GM10847 (cell line): ENCODE results near the gene PEAK1.

Source experiments
- POLR2A ChIP-seq: IDR thresholded peaks from 2 replicates; pipeline ENCODE4 v1.6.1; 2011; ENCODE audit not compliant: insufficient read length; ENCODE audit errors: extremely low read depth

Gene PEAK1

GRCh38 chr15:77395013-77395774, 24.7 kb downstream of the PEAK1 start:
- no peak for TF ChIP-seq POLR2A

- no peak for TF ChIP-seq POLR2A
Observed at GRCh38 chr15:77393471-77393840, 26.4 kb downstream of the PEAK1 start.

DNA sequence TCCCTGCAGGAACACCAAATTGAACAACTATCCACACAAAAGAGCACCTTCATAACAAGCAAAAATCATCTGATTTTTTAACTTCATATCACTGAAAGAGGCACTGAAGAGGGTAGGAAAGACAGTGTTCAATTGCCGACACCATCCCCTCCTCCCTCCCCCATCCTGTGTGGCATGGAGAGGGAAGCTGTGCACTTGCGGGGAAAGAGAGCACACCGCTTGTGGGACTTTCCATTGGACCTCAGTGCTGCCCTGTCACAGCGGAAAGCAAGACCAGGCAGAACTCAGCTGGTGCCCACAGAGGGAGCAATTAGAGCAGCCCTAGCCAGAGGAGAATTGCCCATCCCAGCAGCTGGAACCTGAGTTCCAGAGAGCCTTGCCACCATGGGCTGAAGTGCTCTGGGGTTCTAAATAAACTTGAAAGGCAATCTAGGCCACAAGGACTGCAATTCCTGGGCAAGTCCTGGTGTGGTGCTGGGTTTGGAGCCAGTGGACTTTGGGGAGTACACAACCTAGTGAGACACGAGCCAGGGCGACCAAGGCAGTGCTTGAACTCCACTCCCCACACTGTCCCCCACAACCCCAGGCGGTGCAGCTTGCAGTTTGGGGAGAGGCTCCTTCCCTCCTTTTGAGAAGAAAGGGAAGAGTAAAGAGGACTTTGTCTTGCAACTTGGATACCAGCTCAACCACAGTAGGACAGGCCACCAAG, 27.0 kb downstream of the PEAK1 start:
- TF ChIP-seq POLR2A = no peak

DNA sequence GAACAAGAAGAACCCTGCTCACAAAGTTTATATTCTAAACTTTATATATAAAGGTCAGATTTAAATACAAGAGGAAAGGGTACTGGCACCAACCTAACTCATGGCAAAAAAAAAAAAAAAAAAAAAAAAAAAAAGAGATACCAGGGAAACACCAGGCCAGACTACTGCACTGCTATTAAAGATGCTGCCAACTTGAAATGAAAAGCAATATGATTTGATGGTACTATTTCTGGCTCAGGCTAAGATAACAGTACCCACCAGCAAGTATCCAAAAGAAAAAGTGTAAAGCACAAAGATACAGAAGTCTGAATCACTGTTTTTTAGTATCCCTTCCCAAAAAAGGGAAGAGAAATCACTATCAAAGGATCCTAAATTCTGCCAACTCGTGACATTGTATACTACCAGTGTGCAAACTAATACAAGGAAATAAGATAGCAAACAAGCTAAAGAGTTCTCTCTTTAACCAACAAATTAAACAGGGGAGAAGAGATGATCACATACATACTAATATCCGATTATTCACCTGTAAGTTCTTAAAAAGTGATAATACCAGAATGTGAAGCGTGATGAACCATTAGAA, 28.4 kb downstream of the PEAK1 start:
- TF ChIP-seq POLR2A = no peak

DNA sequence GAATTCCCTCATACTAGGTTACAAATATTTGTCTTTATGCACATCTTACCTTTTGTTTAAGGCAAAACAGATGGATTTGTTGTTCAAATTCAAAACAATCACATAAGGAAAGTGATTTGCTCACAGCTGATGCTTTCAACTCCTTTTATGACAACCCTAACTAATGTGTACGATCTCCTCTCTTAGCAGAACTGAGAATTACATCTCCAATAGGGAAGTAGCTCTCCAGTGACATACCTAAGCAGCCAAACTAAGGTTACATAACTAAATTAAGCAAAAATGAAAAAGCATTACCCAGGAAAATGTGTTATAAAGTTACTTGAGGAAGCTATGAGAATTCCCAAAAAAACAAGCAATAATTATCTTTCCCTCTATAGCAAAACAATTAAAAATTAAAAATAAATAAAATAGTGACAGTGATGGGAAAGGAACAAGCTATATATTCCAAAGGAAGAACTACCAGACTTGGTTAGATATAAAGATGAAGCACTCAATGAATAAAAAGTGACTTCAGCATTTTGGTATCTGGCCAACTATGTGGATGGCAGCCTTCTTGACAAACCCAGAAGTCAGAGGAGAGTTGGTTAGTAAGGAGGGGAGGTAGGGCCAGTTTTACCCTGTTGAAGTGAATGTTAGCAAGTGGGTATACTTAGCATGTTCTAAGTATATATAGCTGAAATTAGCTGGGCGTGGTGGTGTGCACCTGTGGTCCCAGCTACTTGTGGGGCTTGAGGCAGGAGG, 32.4 kb downstream of the PEAK1 start:
- no peak for TF ChIP-seq POLR2A

DNA sequence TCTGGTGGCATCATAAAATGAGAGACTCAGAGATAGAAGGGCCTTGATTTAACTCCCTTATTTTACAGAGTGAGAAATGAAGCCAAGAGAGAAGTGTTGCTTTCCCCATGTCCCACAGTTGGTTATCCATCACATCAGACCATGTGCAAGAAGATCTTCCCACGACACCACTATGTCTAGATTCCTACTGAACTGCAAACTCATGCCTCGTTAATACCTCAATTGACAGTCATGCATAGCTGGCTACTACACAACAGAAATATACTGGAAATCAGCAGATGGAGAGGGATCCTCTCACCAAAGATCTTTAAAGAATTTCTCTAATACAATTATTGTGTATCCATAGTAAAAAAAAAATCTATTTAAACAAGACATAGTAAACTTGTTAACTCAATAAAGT, 33.3 kb downstream of the PEAK1 start:
- no peak for TF ChIP-seq POLR2A

GRCh38 chr15:77384589-77385359, 35.1 kb downstream of the PEAK1 start:
- no peak for TF ChIP-seq POLR2A

DNA sequence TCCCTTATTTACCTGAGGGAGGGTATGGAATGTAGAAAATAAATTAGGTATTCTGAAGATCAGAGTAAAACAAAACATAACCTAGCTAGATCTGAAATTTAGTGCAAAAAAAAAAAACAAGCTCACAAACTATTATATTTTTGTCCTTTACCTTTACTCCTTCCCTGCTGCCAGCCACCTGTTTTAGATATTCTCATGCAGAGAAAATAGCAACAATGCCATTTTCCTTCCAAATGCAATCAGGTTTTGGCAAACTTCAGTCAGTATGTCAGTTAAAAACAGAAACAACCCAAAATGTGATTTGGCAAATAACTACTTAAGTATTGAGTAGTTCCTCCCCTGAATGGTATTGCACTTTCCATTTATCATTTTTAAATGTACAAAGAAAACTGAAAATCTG, 35.8 kb downstream of the PEAK1 start:
- no peak for TF ChIP-seq POLR2A

GRCh38 chr15:77380033-77380432, 39.9 kb downstream of the PEAK1 start:
- TF ChIP-seq POLR2A = no peak

GRCh38 chr15:77376770-77377169, 43.1 kb downstream of the PEAK1 start:
- no peak for TF ChIP-seq POLR2A

GRCh38 chr15:77375133-77375532, 44.8 kb downstream of the PEAK1 start:
- no peak for TF ChIP-seq POLR2A

- TF ChIP-seq POLR2A = no peak
Observed at GRCh38 chr15:77373441-77373840, 46.5 kb downstream of the PEAK1 start.

GRCh38 chr15:77371850-77372563, 47.9 kb downstream of the PEAK1 start:
- no peak for TF ChIP-seq POLR2A

DNA sequence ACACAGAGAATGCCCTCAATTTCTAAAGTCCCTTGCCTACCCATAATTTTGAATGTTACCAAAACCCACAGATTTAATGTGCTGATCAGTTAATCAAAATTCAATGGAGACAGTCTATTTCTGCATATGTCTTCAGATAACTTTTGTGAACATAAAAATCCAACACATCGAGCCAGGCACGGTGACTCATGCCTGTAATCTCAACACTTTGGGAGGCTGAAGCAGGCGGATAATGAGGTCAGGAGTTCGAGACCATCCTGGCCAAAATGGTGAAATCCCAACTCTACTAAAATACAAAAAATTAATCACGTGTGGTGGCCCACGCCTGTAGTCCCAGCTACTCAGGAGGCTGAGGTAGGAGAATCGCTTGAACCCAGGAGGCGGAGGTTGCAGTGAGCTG, 49.3 kb downstream of the PEAK1 start:
- TF ChIP-seq POLR2A = no peak
